Brain microvascular endothelial cell (primary cell): ENCODE results near the gene MT1X.
A peak's percentile ranks its signal among the peaks of the same experiment; 100 is the strongest.

ENCODE experiments used
- DNase-seq: peaks from one replicate; pipeline ENCODE4 v3.0.0-alpha.2; 2020
- H3K27ac ChIP-seq: fragments of 250-450 bp; sonication (Bioruptor Pico); 2 replicates; pipeline ENCODE4 v1.5.1; 2020; ENCODE audit warnings: mild to moderate bottlenecking, moderate library complexity
- H3K27me3 ChIP-seq: fragments of 250-450 bp; sonication (Bioruptor Pico); replicated peaks from 2 replicates; pipeline ENCODE4 v1.5.1; 2020; ENCODE audit warnings: mild to moderate bottlenecking
- H3K36me3 ChIP-seq: fragments of 250-450 bp; sonication (Bioruptor Pico); replicated peaks from 2 replicates; pipeline ENCODE4 v1.5.1; 2020; ENCODE audit warnings: mild to moderate bottlenecking
- H3K4me3 ChIP-seq: 2 replicates; pipeline ENCODE4 v1.5.1; 2011; ENCODE audit warnings: low read depth, mild to moderate bottlenecking, control low read depth, low read length, moderate library complexity
- in situ Hi-C: cut with HindIII; loops from 2 replicates; pipeline ENCODE4 v1.10.0; 2017; ENCODE audit warnings: low sequenced_read_pairs, low pct_ligation_motif_present
- TF ChIP-seq, protein P1 (sequence below): IDR thresholded peaks from 2 replicates; pipeline ENCODE4 v1.5.1; 2011; ENCODE audit warnings: low read depth, mild to moderate bottlenecking, moderate library complexity, low read length, control low read depth, inconsistent platforms; ENCODE audit errors: missing control alignments

MT1X gene

DNA sequence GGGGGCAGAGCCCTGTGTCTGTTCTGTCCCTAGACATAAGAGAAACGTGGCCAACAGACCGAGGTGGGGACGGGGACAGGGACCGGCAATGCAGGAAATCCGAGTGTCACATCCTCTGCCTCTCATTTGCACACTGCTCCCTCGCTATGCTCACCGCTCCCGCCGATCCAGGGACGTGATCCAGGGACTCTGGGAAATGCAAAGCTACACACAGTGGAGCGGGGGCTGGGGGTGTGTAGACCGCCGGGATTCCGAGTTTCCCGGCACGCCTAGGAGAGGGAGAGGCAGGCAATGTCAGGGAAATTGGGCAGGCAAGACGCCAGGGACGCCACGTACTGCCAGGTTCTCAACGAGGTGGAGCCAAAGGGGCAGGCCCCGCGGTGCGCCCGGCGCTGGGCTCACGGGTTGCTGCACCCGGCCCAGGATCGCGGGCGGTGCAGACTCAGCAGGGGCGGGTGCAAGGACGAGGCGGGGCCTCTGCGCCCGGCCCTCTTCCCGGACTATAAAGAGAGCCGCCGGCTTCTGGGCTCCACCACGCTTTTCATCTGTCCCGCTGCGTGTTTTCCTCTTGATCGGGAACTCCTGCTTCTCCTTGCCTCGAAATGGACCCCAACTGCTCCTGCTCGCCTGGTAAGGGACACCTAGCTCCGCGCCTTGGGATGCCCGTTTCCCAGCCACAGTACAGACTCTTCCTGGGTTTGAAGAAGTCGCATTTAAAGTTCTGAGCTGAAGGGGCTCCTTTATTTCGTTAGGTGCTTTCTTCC, at the start of gene MT1X:
Gene MT1X (plus strand): TSS at position 532 of the 764 bp plus-strand sequence. CDS start 71 bp downstream, at position 603.
- in situ Hi-C loops, result no loop called here
- peak within 1 kb of the TSS; percentile 29 for H3K27ac ChIP-seq
- peak within 1 kb of the TSS; percentile 68 for H3K4me3 ChIP-seq
- no peaks in the 10 kb centered on the region for H3K36me3 ChIP-seq
- H3K27me3 ChIP-seq, result no peaks in the 10 kb centered on the region
- TF ChIP-seq, protein P1, sequence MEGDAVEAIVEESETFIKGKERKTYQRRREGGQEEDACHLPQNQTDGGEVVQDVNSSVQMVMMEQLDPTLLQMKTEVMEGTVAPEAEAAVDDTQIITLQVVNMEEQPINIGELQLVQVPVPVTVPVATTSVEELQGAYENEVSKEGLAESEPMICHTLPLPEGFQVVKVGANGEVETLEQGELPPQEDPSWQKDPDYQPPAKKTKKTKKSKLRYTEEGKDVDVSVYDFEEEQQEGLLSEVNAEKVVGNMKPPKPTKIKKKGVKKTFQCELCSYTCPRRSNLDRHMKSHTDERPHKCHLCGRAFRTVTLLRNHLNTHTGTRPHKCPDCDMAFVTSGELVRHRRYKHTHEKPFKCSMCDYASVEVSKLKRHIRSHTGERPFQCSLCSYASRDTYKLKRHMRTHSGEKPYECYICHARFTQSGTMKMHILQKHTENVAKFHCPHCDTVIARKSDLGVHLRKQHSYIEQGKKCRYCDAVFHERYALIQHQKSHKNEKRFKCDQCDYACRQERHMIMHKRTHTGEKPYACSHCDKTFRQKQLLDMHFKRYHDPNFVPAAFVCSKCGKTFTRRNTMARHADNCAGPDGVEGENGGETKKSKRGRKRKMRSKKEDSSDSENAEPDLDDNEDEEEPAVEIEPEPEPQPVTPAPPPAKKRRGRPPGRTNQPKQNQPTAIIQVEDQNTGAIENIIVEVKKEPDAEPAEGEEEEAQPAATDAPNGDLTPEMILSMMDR, result no peak
- peak; percentile 82 for DNase-seq

DNA sequence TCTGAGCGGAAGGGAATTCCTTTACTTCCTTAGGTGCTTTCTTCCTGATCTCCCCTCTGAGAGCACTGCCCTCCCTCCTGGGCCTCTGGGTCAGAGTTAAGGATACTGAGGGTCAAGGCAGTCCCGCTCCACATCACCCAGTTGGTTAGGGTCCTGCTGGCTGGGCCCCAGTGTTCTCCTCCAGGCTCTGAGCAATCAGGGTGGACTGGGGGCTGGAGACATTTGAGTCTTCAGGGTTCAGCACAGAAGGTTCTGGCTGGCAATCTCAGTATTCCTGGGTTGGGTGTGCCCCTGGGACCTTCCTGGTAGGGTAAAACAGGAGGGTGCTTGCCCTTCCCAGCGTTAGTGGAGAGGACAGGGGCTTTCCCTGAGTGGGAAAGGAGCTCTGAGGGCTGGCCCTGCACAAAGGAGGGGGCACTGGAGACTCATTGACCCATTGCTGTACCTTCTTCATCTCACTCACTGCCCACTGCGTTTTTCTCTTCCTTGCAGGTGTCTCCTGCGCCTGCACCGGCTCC, 49.4 kb upstream of the MT1X start:
- no peak for DNase-seq
- Histone ChIP-seq H3K27me3 (peaks cover 32% of the 10 kb centered on the region), H3K27ac (no peak overlapping the region), H3K4me3 (peak overlapping the region; percentile 48), H3K36me3 (no peaks in the 10 kb centered on the region)
- in situ Hi-C loops, result no loop called here
- TF ChIP-seq, protein P1, result no peak

DNA sequence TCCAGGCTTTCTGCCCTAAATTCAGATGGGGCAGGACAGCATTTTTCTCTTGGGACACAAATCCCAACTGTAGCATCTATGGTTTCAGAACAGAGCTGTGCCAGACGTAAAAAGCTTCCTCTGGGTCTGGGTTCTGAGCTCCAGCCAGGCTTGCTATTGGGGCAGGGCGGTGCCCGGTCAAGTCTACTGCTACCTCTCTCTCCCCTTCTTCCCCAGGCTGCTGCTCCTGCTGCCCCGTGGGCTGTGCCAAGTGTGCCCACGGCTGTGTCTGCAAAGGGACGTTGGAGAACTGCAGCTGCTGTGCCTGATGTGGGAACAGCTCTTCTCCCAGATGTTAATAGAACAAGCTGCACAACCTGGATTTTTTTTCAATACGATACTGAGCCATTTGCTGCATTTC, 48.7 kb upstream of the MT1X start:
- peaks cover 32% of the 10 kb centered on the region for H3K27me3 ChIP-seq

DNA sequence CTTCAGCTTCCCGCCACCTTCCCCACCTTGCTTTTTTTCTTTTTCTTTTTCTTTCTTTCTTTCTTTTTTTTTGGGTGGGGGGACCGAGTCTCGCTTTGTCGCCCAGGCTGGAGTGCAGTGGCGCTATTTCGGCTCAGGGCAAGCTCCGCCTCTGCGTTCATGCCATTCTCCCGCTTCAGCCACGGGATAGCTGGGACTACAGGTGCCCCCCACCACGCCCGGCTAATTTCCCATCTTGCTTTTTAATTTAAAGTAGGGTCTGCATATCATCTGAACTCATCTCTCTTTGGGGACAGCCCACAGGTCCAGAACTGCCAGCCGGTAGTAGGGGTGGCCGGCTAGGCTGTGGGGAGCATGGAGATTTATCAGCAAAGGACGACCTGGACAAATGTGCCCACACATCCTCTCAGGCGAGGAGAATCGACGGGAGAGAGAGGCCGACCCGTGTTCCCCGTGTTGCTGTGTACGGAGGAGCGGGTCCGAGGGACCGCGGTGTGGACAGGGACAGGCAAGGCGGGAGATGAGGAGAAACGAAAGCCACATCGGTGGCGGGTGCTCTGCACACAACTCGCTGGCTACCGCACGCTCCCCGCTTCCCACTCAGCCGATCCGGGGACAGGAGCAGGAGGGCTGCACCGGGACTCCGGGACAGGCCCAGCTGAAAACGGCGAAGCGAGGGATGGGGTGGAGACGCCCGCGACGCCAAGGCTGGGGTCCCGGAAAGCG, 47.4 kb upstream of the MT1X start:
- no peak for DNase-seq
- H3K4me3 ChIP-seq, result peak overlapping the region; percentile 37

More for the DNA sequence above, 48.7 kb upstream of the MT1X start:
- DNase-seq, result no peak
- in situ Hi-C loops, result no loop called here
- no peaks in the 10 kb centered on the region for H3K36me3 ChIP-seq
- no peak overlapping the region for H3K27ac ChIP-seq
- no peak overlapping the region for H3K4me3 ChIP-seq
- TF ChIP-seq, protein P1, result no peak

DNA sequence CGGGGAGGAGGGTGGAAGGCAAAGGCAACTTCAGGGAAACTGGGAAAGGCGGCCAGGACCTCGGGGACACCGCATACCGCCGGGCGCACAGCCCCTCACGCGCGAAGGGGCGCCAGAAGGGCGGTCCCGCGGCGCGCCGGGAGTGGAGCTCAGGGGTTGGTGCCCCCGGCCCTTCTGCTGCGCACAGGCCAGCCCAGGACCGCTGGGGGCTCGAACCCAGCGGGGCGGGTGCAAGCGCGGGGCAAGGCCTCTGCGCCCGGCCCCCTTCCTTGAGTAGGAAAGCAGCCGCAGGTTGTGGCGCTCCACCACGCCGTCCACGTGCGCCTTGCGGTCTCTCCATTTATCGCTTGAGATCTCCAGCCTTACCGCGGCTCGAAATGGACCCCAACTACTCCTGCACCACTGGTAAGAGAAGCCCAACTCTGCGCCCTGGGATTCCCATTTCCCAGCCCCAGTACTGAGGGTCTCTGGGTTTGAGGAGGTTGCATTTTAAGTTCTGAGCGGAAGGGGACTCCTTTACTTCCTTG, 46.8 kb upstream of the MT1X start:
- peaks cover 32% of the 10 kb centered on the region for H3K27me3 ChIP-seq
- H3K36me3 ChIP-seq, result no peaks in the 10 kb centered on the region
- H3K4me3 ChIP-seq, result peak overlapping the region; percentile 37
- in situ Hi-C loops, result no loop called here
- TF ChIP-seq, protein P1, result no peak
- DNase-seq, result no peak
- no peak overlapping the region for H3K27ac ChIP-seq

More for the DNA sequence above, 47.4 kb upstream of the MT1X start:
- TF ChIP-seq, protein P1, result no peak
- in situ Hi-C loops, result no loop called here
- Histone ChIP-seq H3K27ac (no peak overlapping the region), H3K36me3 (no peaks in the 10 kb centered on the region), H3K27me3 (peaks cover 32% of the 10 kb centered on the region)
